Endothelial cell of umbilical vein (primary cell): ENCODE measurements around the gene CTPS1.

Source experiments
- EZH2 ChIP-seq: IDR thresholded peaks from 2 replicates; pipeline ENCODE4 v1.6.1; 2012; ENCODE audit warnings: borderline replicate concordance, low read depth, mild to moderate bottlenecking, moderate library complexity, low read length, inconsistent platforms; ENCODE audit not compliant: severe bottlenecking
- POLR2A ChIP-seq: IDR thresholded peaks from 2 replicates; pipeline ENCODE4 v1.6.1; 2012; ENCODE audit warnings: low read depth, mild to moderate bottlenecking, control low read depth, low read length
- TF ChIP-seq, protein P1 (sequence below), 2 donors: IDR thresholded peaks; 1 replicate in 1 of 2; 2 replicates in 1 of 2; pipeline ENCODE4 v1.5.1; 2011; ENCODE audit warnings: low read length in 2 of 2, mild to moderate bottlenecking in 2 of 2, moderate library complexity in 2 of 2, control low read depth in 1 of 2, inconsistent platforms in 1 of 2, low read depth in 1 of 2; ENCODE audit not compliant: insufficient read depth in 1 of 2; ENCODE audit errors: extremely low read depth in 1 of 2

GRCh38 chr1:41009466-41009865 lies 30.0 kb downstream of the CTPS1 start:
- TF ChIP-seq POLR2A (no peak), EZH2 (no peak)
- TF ChIP-seq, protein P1, sequence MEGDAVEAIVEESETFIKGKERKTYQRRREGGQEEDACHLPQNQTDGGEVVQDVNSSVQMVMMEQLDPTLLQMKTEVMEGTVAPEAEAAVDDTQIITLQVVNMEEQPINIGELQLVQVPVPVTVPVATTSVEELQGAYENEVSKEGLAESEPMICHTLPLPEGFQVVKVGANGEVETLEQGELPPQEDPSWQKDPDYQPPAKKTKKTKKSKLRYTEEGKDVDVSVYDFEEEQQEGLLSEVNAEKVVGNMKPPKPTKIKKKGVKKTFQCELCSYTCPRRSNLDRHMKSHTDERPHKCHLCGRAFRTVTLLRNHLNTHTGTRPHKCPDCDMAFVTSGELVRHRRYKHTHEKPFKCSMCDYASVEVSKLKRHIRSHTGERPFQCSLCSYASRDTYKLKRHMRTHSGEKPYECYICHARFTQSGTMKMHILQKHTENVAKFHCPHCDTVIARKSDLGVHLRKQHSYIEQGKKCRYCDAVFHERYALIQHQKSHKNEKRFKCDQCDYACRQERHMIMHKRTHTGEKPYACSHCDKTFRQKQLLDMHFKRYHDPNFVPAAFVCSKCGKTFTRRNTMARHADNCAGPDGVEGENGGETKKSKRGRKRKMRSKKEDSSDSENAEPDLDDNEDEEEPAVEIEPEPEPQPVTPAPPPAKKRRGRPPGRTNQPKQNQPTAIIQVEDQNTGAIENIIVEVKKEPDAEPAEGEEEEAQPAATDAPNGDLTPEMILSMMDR (IDR thresholded peaks at IDR 0.05; ENCODE audit: extremely low read depth in 1 of 2, insufficient read depth in 1 of 2, low read depth in 1 of 2, low read length in 2 of 2) = no peak
